WTC11 (cell line): ENCODE results near the gene TMEM187. TPM values are rescaled to one million over a fixed set of nuclear protein-coding genes. Genes with fewer than 3 reads are reported as not detected.

Experiments used
- ATAC-seq: fragments of 200-7000 bp; cut with Tn5 transposase; 2 replicates; pipeline ENCODE4 v1.10.0; 2021; ENCODE audit warnings: mild to moderate bottlenecking, moderate library complexity
- CTCF ChIA-PET: fragments of 300-600 bp; sonication (Branson Sonifier 250); formaldehyde crosslinking; loops from one replicate; lab custom pipeline; 2021; ENCODE audit warnings: antibody characterized with exemption; lab: Charles Lee
- POLR2A ChIA-PET: fragments of 350-600 bp; sonication (Branson Sonifier 250); formaldehyde crosslinking; loops from one replicate; lab custom pipeline; 2021; ENCODE audit warnings: antibody characterized with exemption; lab: Charles Lee
- DNase-seq: peaks from one replicate; pipeline ENCODE4 v3.0.0; 2021; ENCODE audit warnings: low spot score
- H3K27ac Mint-ChIP-seq: 2 replicates; pipeline ENCODE4 v1.8.0; 2021; ENCODE audit warnings: mixed read lengths
- H3K27me3 Mint-ChIP-seq: 2 replicates; pipeline ENCODE4 v1.8.0; 2021; ENCODE audit warnings: low read depth, mild to moderate bottlenecking, moderate library complexity, mixed read lengths
- H3K36me3 Mint-ChIP-seq: 2 replicates; pipeline ENCODE4 v1.8.0; 2021; ENCODE audit warnings: mixed read lengths
- H3K4me1 Mint-ChIP-seq: 2 replicates; pipeline ENCODE4 v1.8.0; 2022; ENCODE audit warnings: mixed read lengths
- H3K4me3 Mint-ChIP-seq: 2 replicates; pipeline ENCODE4 v1.8.0; 2021; ENCODE audit warnings: mild to moderate bottlenecking, moderate library complexity, mixed read lengths
- H3K9me3 Mint-ChIP-seq: 2 replicates; pipeline ENCODE4 v1.8.0; 2021; ENCODE audit warnings: mixed read lengths
- AR ChIP-seq: fragments of 250-450 bp; sonication (Bioruptor Pico); IDR thresholded peaks from 2 replicates; pipeline ENCODE4 v1.9.0; 2021; ENCODE audit warnings: mild to moderate bottlenecking
- ATF3 ChIP-seq: sonication (generic); formaldehyde crosslinking; conservative IDR thresholded peaks from 2 replicates; pipeline ENCODE4 v1.8.1; 2022; ENCODE audit warnings: mild to moderate bottlenecking, missing genetic modification reagents
- CBFB ChIP-seq: sonication (generic); formaldehyde crosslinking; IDR thresholded peaks from 2 replicates; pipeline ENCODE4 v1.8.1; 2022; ENCODE audit warnings: mild to moderate bottlenecking, low read depth, missing genetic modification reagents
- ESRRA ChIP-seq: sonication (generic); formaldehyde crosslinking; IDR thresholded peaks from 2 replicates; pipeline ENCODE4 v1.8.1; 2022; ENCODE audit warnings: mild to moderate bottlenecking, missing genetic modification reagents, borderline replicate concordance
- FOXJ3 ChIP-seq: sonication (generic); formaldehyde crosslinking; IDR thresholded peaks from 2 replicates; pipeline ENCODE4 v1.9.0; 2021; ENCODE audit warnings: missing genetic modification reagents, mild to moderate bottlenecking, borderline replicate concordance
- FOXP1 ChIP-seq: sonication (generic); formaldehyde crosslinking; IDR thresholded peaks from 2 replicates; pipeline ENCODE4 v1.8.0; 2022; ENCODE audit warnings: missing genetic modification reagents, mild to moderate bottlenecking, moderate library complexity, borderline replicate concordance
- HMGA2 ChIP-seq: fragments of 250-450 bp; sonication (Bioruptor Pico); IDR thresholded peaks from 2 replicates; pipeline ENCODE4 v1.4.0; 2021; ENCODE audit warnings: mild to moderate bottlenecking, moderate library complexity
- MLX ChIP-seq: sonication (generic); formaldehyde crosslinking; IDR thresholded peaks from 2 replicates; pipeline ENCODE4 v1.8.1; 2023; ENCODE audit warnings: mild to moderate bottlenecking, missing genetic modification reagents, moderate library complexity
- NFATC4 ChIP-seq: fragments of 250-450 bp; sonication (Bioruptor Pico); IDR thresholded peaks from 2 replicates; pipeline ENCODE4 v1.9.0; 2021; ENCODE audit warnings: mild to moderate bottlenecking
- RELA ChIP-seq: sonication (generic); formaldehyde crosslinking; IDR thresholded peaks from 2 replicates; pipeline ENCODE4 v1.8.1; 2022; ENCODE audit warnings: missing genetic modification reagents, mild to moderate bottlenecking, borderline replicate concordance
- SMAD3 ChIP-seq: sonication (generic); formaldehyde crosslinking; IDR thresholded peaks from 2 replicates; pipeline ENCODE4 v1.8.0; 2022; ENCODE audit warnings: missing genetic modification reagents, mild to moderate bottlenecking, borderline replicate concordance
- SOX15 ChIP-seq: fragments of 250-450 bp; sonication (Bioruptor Pico); IDR thresholded peaks from 2 replicates; pipeline ENCODE4 v1.9.0; 2021; ENCODE audit warnings: mild to moderate bottlenecking
- TCF7 ChIP-seq: sonication (generic); formaldehyde crosslinking; IDR thresholded peaks from 2 replicates; pipeline ENCODE4 v1.8.0; 2022; ENCODE audit warnings: mild to moderate bottlenecking, low read depth, missing genetic modification reagents, moderate library complexity
- TEAD1 ChIP-seq: sonication (generic); formaldehyde crosslinking; IDR thresholded peaks from 2 replicates; pipeline ENCODE4 v1.8.0; 2022; ENCODE audit warnings: mild to moderate bottlenecking, missing genetic modification reagents
- ZMAT4 ChIP-seq: fragments of 250-450 bp; sonication (Bioruptor Pico); IDR thresholded peaks from 2 replicates; pipeline ENCODE4 v1.9.0; 2021; ENCODE audit warnings: mild to moderate bottlenecking
- ZNF232 ChIP-seq: sonication (generic); formaldehyde crosslinking; IDR thresholded peaks from 2 replicates; pipeline ENCODE4 v1.8.0; 2022; ENCODE audit warnings: mild to moderate bottlenecking, missing genetic modification reagents
- ZNF263 ChIP-seq: sonication (generic); formaldehyde crosslinking; IDR thresholded peaks from 2 replicates; pipeline ENCODE4 v1.8.1; 2022; ENCODE audit warnings: low read depth, mild to moderate bottlenecking, moderate library complexity, missing genetic modification reagents
- ZNF416 ChIP-seq: fragments of 250-450 bp; sonication (Bioruptor Pico); IDR thresholded peaks from 2 replicates; pipeline ENCODE4 v1.9.0; 2021; ENCODE audit warnings: mild to moderate bottlenecking, inconsistent platforms
- ZNF512 ChIP-seq: sonication (generic); formaldehyde crosslinking; IDR thresholded peaks from 2 replicates; pipeline ENCODE4 v1.8.1; 2022; ENCODE audit warnings: missing genetic modification reagents, borderline replicate concordance
- total RNA-seq: library from RNA; stranded (reverse); gene quantifications from 3 replicates; pipeline ENCODE4 v1.2.3, GENCODE V29; 2021
- TF ChIP-seq, protein P1 (sequence below): sonication (generic); formaldehyde crosslinking; IDR thresholded peaks from 2 replicates; pipeline ENCODE4 v1.8.0; 2022; ENCODE audit warnings: mild to moderate bottlenecking, missing genetic modification reagents
- TF ChIP-seq, protein P2 (sequence below): sonication (generic); formaldehyde crosslinking; IDR thresholded peaks from 2 replicates; pipeline ENCODE4 v1.8.0; 2023; ENCODE audit warnings: missing genetic modification reagents, mild to moderate bottlenecking, borderline replicate concordance
- TF ChIP-seq, protein P3 (sequence below): sonication (generic); formaldehyde crosslinking; IDR thresholded peaks from 2 replicates; pipeline ENCODE4 v1.8.0; 2023; ENCODE audit warnings: missing genetic modification reagents

The TMEM187 gene
- total RNA-seq, 1 experiment from 2014 or later: 8.4 TPM

DNA sequence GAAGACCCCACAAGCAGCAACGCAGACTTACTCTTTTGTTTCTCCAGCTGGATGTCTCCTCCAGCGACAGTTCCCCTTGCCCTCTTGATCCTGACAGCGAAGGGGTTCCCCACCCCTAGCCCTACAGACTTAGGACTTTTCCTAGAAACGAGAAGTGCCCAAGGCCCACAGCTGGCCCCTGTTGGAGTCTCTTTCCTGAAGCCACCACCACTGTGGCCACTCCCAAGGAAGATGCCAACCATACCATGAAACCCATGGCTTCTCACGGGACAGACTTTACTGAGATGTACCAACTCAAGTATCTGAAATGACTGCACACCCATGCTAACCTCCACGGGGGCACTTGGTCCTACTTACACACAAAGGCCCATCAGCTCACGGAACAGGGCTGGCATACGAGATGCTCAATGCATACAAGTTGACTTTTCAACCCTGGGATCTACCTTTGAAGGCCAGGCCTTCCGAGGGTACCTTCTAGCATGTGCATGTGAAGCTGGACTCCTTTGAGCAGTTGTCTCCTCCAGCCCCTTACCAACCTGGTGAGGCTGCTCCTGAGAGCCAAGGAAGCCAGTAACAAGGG, 48.1 kb downstream of the TMEM187 start:
- TF ChIP-seq ATF3 (CRISPR knock-in tag) (no peak), ZNF512 (no peak), ZNF416 (CRISPR knock-in tag) (no peak), NFATC4 (CRISPR knock-in tag) (no peak), ZNF263 (CRISPR knock-in tag) (no peak), TEAD1 (no peak), CBFB (CRISPR knock-in tag) (no peak), RELA (CRISPR knock-in tag) (no peak), ESRRA (CRISPR knock-in tag) (no peak), FOXJ3 (no peak), SOX15 (CRISPR knock-in tag) (no peak), SMAD3 (CRISPR knock-in tag) (no peak), ZMAT4 (CRISPR knock-in tag) (no peak)
- TF ChIP-seq, protein P1, sequence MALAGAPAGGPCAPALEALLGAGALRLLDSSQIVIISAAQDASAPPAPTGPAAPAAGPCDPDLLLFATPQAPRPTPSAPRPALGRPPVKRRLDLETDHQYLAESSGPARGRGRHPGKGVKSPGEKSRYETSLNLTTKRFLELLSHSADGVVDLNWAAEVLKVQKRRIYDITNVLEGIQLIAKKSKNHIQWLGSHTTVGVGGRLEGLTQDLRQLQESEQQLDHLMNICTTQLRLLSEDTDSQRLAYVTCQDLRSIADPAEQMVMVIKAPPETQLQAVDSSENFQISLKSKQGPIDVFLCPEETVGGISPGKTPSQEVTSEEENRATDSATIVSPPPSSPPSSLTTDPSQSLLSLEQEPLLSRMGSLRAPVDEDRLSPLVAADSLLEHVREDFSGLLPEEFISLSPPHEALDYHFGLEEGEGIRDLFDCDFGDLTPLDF (CRISPR knock-in tag): no peak
- H3K4me3 Mint-ChIP-seq: peak overlapping the region; percentile 67
- ATAC-seq (no peak), DNase-seq (no peak)
- no peaks in the 10 kb centered on the region for H3K9me3 Mint-ChIP-seq
- ChIA-PET POLR2A (no interaction called here), CTCF (no interaction called here)
- peak overlapping the region; percentile 57; the same call in 1 of the 2 replicates for H3K27ac Mint-ChIP-seq
- H3K4me1 Mint-ChIP-seq: peaks cover 26% of the 10 kb centered on the region
- peaks cover 4% of the 10 kb centered on the region for H3K36me3 Mint-ChIP-seq
- H3K27me3 Mint-ChIP-seq: no peaks in the 10 kb centered on the region

GRCh38 chrX:154021131-154021611, 48.6 kb downstream of the TMEM187 start:
- no peaks in the 10 kb centered on the region for H3K9me3 Mint-ChIP-seq
- ATAC-seq (no peak), DNase-seq (no peak)
- peaks cover 24% of the 10 kb centered on the region for H3K4me1 Mint-ChIP-seq
- no peaks in the 10 kb centered on the region for H3K27me3 Mint-ChIP-seq
- ChIA-PET POLR2A (no interaction called here), CTCF (no interaction called here)
- no peaks in the 10 kb centered on the region for H3K36me3 Mint-ChIP-seq
- no peak overlapping the region for H3K27ac Mint-ChIP-seq
- no peak for TF ChIP-seq ESRRA (CRISPR knock-in tag)
- TF ChIP-seq FOXP1: no peak
- TF ChIP-seq RELA (CRISPR knock-in tag): no peak
- TF ChIP-seq ZNF232: no peak
- TF ChIP-seq NFATC4 (CRISPR knock-in tag): no peak
- TF ChIP-seq AR (CRISPR knock-in tag): no peak
- TF ChIP-seq, protein P2, sequence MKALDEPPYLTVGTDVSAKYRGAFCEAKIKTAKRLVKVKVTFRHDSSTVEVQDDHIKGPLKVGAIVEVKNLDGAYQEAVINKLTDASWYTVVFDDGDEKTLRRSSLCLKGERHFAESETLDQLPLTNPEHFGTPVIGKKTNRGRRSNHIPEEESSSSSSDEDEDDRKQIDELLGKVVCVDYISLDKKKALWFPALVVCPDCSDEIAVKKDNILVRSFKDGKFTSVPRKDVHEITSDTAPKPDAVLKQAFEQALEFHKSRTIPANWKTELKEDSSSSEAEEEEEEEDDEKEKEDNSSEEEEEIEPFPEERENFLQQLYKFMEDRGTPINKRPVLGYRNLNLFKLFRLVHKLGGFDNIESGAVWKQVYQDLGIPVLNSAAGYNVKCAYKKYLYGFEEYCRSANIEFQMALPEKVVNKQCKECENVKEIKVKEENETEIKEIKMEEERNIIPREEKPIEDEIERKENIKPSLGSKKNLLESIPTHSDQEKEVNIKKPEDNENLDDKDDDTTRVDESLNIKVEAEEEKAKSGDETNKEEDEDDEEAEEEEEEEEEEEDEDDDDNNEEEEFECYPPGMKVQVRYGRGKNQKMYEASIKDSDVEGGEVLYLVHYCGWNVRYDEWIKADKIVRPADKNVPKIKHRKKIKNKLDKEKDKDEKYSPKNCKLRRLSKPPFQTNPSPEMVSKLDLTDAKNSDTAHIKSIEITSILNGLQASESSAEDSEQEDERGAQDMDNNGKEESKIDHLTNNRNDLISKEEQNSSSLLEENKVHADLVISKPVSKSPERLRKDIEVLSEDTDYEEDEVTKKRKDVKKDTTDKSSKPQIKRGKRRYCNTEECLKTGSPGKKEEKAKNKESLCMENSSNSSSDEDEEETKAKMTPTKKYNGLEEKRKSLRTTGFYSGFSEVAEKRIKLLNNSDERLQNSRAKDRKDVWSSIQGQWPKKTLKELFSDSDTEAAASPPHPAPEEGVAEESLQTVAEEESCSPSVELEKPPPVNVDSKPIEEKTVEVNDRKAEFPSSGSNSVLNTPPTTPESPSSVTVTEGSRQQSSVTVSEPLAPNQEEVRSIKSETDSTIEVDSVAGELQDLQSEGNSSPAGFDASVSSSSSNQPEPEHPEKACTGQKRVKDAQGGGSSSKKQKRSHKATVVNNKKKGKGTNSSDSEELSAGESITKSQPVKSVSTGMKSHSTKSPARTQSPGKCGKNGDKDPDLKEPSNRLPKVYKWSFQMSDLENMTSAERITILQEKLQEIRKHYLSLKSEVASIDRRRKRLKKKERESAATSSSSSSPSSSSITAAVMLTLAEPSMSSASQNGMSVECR (CRISPR knock-in tag): no peak
- TF ChIP-seq HMGA2 (CRISPR knock-in tag): no peak
- TF ChIP-seq, protein P3, sequence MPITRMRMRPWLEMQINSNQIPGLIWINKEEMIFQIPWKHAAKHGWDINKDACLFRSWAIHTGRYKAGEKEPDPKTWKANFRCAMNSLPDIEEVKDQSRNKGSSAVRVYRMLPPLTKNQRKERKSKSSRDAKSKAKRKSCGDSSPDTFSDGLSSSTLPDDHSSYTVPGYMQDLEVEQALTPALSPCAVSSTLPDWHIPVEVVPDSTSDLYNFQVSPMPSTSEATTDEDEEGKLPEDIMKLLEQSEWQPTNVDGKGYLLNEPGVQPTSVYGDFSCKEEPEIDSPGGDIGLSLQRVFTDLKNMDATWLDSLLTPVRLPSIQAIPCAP (CRISPR knock-in tag): no peak
- no peak for TF ChIP-seq MLX (CRISPR knock-in tag)
- no peak for TF ChIP-seq TCF7 (CRISPR knock-in tag)
- no peak overlapping the region for H3K4me3 Mint-ChIP-seq
